ENCODE data around the gene CFHR3.
A peak's percentile ranks its signal among the peaks of the same experiment; 100 is the strongest.
"Not testable (repeated sequence)": the region's sequence is repeated elsewhere in the genome, so short reads cannot be mapped to it uniquely, and the experiment has no call there.

The CFHR3 gene

GRCh38 chr1:196773713-196774112 lies 927 bp upstream of the CFHR3 start:
- no peak for TF ChIP-seq CTCF (IDR thresholded peaks at IDR 0.05; ENCODE audit: extremely low read depth, missing control alignments)
- no peak for DNase-seq (ENCODE audit: low spot score)

- no peak for TF ChIP-seq CTCF (IDR thresholded peaks at IDR 0.05; ENCODE audit: extremely low read depth, missing control alignments)
- no peak for DNase-seq (ENCODE audit: low spot score)
Observed at GRCh38 chr1:196774175-196774574, 465 bp upstream of the CFHR3 start.

- TF ChIP-seq CTCF (IDR thresholded peaks at IDR 0.05; ENCODE audit: extremely low read depth, missing control alignments), result no peak
- DNase-seq (ENCODE audit: low spot score), result no peak
Observed at GRCh38 chr1:196777603-196778002, 3.0 kb downstream of the CFHR3 start.

- no peak for TF ChIP-seq CTCF (IDR thresholded peaks at IDR 0.05; ENCODE audit: extremely low read depth, missing control alignments)
- no peak for DNase-seq (ENCODE audit: low spot score)
Observed at GRCh38 chr1:196779093-196779492, 4.5 kb downstream of the CFHR3 start.

GRCh38 chr1:196791252-196791651 lies 16.6 kb downstream of the CFHR3 start:
- DNase-seq (ENCODE audit: low spot score), result not testable (repeated sequence)

GRCh38 chr1:196794103-196794502 lies 19.5 kb downstream of the CFHR3 start:
- not testable (repeated sequence) for DNase-seq (ENCODE audit: low spot score)

GRCh38 chr1:196797891-196798290 lies 23.3 kb downstream of the CFHR3 start:
- DNase-seq (ENCODE audit: low spot score), result no peak
- TF ChIP-seq CTCF (IDR thresholded peaks at IDR 0.05; ENCODE audit: extremely low read depth, missing control alignments), result no peak

GRCh38 chr1:196801920-196802319 lies 27.3 kb downstream of the CFHR3 start:
- DNase-seq (ENCODE audit: low spot score), result not testable (repeated sequence)

- TF ChIP-seq CTCF (IDR thresholded peaks at IDR 0.05; ENCODE audit: extremely low read depth, missing control alignments), result no peak
- DNase-seq (ENCODE audit: low spot score), result no peak
Observed at GRCh38 chr1:196808529-196809235, 34.0 kb downstream of the CFHR3 start.

GRCh38 chr1:196817442-196817841 lies 42.8 kb downstream of the CFHR3 start:
- not testable (repeated sequence) for DNase-seq (ENCODE audit: low spot score)

GRCh38 chr1:196819531-196819930 lies 44.9 kb downstream of the CFHR3 start, which contains the start of gene CFHR1:
CFHR1 (plus strand) TSS chr1:196819731; CDS start chr1:196819845, 114 bp downstream.
- not testable (repeated sequence) for DNase-seq (ENCODE audit: low spot score)

- DNase-seq (ENCODE audit: low spot score), result peak; percentile 8
Observed at GRCh38 chr1:196827860-196828259, 53.2 kb downstream of the CFHR3 start.

All from GM20000 (cell line).